Endothelial cell of umbilical vein (primary cell): ENCODE measurements around the gene ZBTB20. TPM values are rescaled to one million over a fixed set of nuclear protein-coding genes. Genes with fewer than 3 reads are reported as not detected.
A peak's percentile ranks its signal among the peaks of the same experiment; 100 is the strongest.

Experiments
- BruUV-seq: library from RNA; stranded (reverse); fragments of 400-500 nt; replicated peaks from 2 replicates; lab custom pipeline; 2021; lab: Mats Ljungman, UMichigan
- CTCF ChIA-PET: fragments of 300-600, 350-600 bp; sonication (Branson Sonifier 250); formaldehyde crosslinking; loops from one replicate; lab custom pipeline; 2021; ENCODE audit warnings: antibody characterized with exemption, inconsistent platforms; lab: Charles Lee
- POLR2A ChIA-PET: fragments of 300-600, 350-600 bp; sonication (Branson Sonifier 250); formaldehyde crosslinking; loops from one replicate; lab custom pipeline; 2021; ENCODE audit warnings: antibody characterized with exemption, inconsistent platforms; lab: Charles Lee
- DNase-seq: peaks from one replicate; pipeline ENCODE4 v3.0.0-alpha.2; 2011; ENCODE audit warnings: low read depth, low spot score
- FAIRE-seq: peaks from 2 replicates; lab custom pipeline; 2011; peaks lifted over from hg19 to GRCh38; lab: Jason Lieb, UNC
- H2AFZ ChIP-seq: 2 replicates; pipeline ENCODE4 v1.6.0; 2012; ENCODE audit warnings: low read depth, low read length, control low read depth, inconsistent platforms
- H3K27ac ChIP-seq: 2 replicates; pipeline ENCODE4 v1.5.1; 2011; ENCODE audit warnings: low read depth, mild to moderate bottlenecking, control low read depth, low read length, moderate library complexity; ENCODE audit not compliant: insufficient read depth
- H3K27me3 ChIP-seq, 2 experiments: 2 replicates each; pipeline versions ENCODE4 v1.6.0 to v1.6.1; 2011; ENCODE audit warnings: low read length in 2 of 2, mixed read lengths in 1 of 2; ENCODE audit not compliant: control insufficient read depth in 2 of 2, insufficient read depth in 2 of 2
- H3K36me3 ChIP-seq, 2 experiments: 2 replicates in 1 of 2; 3 replicates in 1 of 2; pipeline ENCODE4 v1.5.1; 2011; ENCODE audit warnings: low read length in 2 of 2, mild to moderate bottlenecking in 1 of 2, moderate library complexity in 1 of 2; ENCODE audit not compliant: control insufficient read depth in 2 of 2, insufficient read depth in 2 of 2; ENCODE audit errors: extremely low read depth in 1 of 2
- H3K4me1 ChIP-seq: 3 replicates; pipeline ENCODE4 v1.5.1; 2011; ENCODE audit warnings: mild to moderate bottlenecking, low read length; ENCODE audit not compliant: control insufficient read depth, insufficient read depth; ENCODE audit errors: extremely low read depth
- H3K4me2 ChIP-seq: 2 replicates; pipeline ENCODE4 v1.6.1; 2011; ENCODE audit warnings: low read length, control low read depth, mixed read lengths; ENCODE audit not compliant: insufficient read depth
- H3K4me3 ChIP-seq, 3 experiments: fragments of 200-600 bp in 1 of 3; sonication (generic), shearing (Covaris generic) in 1 of 3; replicated peaks in 1 of 3; 2 replicates each; pipeline ENCODE4 v1.5.1; 2011 to 2016; ENCODE audit warnings: control low read depth in 3 of 3, low read length in 3 of 3, mild to moderate bottlenecking in 2 of 3, inconsistent platforms in 1 of 3, low read depth in 1 of 3, moderate library complexity in 1 of 3; ENCODE audit not compliant: insufficient read depth in 1 of 3
- H3K79me2 ChIP-seq: 2 replicates; pipeline ENCODE4 v1.6.0; 2012; ENCODE audit warnings: low read length, inconsistent platforms; ENCODE audit not compliant: control insufficient read depth, insufficient read depth
- H3K9ac ChIP-seq: replicated peaks from 2 replicates; pipeline ENCODE3; 2011; ENCODE audit warnings: low read length, control low read depth; ENCODE audit not compliant: insufficient read depth; ENCODE audit errors: extremely low read depth
- H3K9me1 ChIP-seq: replicated peaks from 3 replicates; pipeline ENCODE4 v1.6.0; 2011; ENCODE audit warnings: mild to moderate bottlenecking, low read length; ENCODE audit not compliant: control insufficient read depth, insufficient read depth; ENCODE audit errors: extremely low read depth
- H3K9me3 ChIP-seq: replicated peaks from 2 replicates; pipeline ENCODE4 v1.5.1; 2012; ENCODE audit warnings: low read length, inconsistent platforms; ENCODE audit not compliant: control insufficient read depth, insufficient read depth
- H4K20me1 ChIP-seq: replicated peaks from 2 replicates; pipeline ENCODE3; 2011; ENCODE audit warnings: mild to moderate bottlenecking, low read length; ENCODE audit not compliant: control insufficient read depth, insufficient read depth; ENCODE audit errors: extremely low read depth
- CTCF ChIP-seq, 2 donors: IDR thresholded peaks; 1 replicate in 1 of 2; 2 replicates in 1 of 2; pipeline ENCODE4 v1.5.1; 2011; ENCODE audit warnings: low read length in 2 of 2, mild to moderate bottlenecking in 2 of 2, moderate library complexity in 2 of 2, control low read depth in 1 of 2, inconsistent platforms in 1 of 2, low read depth in 1 of 2; ENCODE audit not compliant: insufficient read depth in 1 of 2; ENCODE audit errors: extremely low read depth in 1 of 2
- EZH2 ChIP-seq: IDR thresholded peaks from 2 replicates; pipeline ENCODE4 v1.6.1; 2012; ENCODE audit warnings: borderline replicate concordance, low read depth, mild to moderate bottlenecking, moderate library complexity, low read length, inconsistent platforms; ENCODE audit not compliant: severe bottlenecking
- FOS ChIP-seq: IDR thresholded peaks from 2 replicates; pipeline ENCODE4 v1.6.1; 2011; ENCODE audit warnings: mild to moderate bottlenecking, low read length, moderate library complexity, borderline replicate concordance; ENCODE audit not compliant: insufficient read depth
- GATA2 ChIP-seq: IDR thresholded peaks from 2 replicates; pipeline ENCODE4 v1.7.0; 2011; ENCODE audit warnings: low read depth, mild to moderate bottlenecking, moderate library complexity, mixed read lengths, low read length; ENCODE audit not compliant: insufficient read length, insufficient read depth
- JUN ChIP-seq: IDR thresholded peaks from 2 replicates; pipeline ENCODE4 v1.6.1; 2011; ENCODE audit warnings: borderline replicate concordance, low read depth; ENCODE audit not compliant: insufficient read length, insufficient read depth
- MAX ChIP-seq: IDR thresholded peaks from 2 replicates; pipeline ENCODE4 v1.6.1; 2011; ENCODE audit not compliant: insufficient read depth, insufficient read length
- MYC ChIP-seq: IDR thresholded peaks from one replicate; pipeline ENCODE4 v1.6.1; 2011; ENCODE audit warnings: mild to moderate bottlenecking, low read depth, low read length
- POLR2A ChIP-seq: IDR thresholded peaks from 2 replicates; pipeline ENCODE4 v1.6.1; 2012; ENCODE audit warnings: low read depth, mild to moderate bottlenecking, control low read depth, low read length
- POLR2AphosphoS5 ChIP-seq: IDR thresholded peaks from 2 replicates; pipeline ENCODE4 v1.6.1; 2012; ENCODE audit warnings: low read depth, mild to moderate bottlenecking, control low read depth, low read length, moderate library complexity; ENCODE audit not compliant: insufficient read depth
- dilution Hi-C: fragments of 300-500 bp; cut with MboI; formaldehyde crosslinking; loops from one replicate; pipeline ENCODE4 v1.15.0; 2019; ENCODE audit warnings: low sequenced_read_pairs; ENCODE audit not compliant: extremely low pct_ligation_motif_present
- intact Hi-C: fragments of 100-400 bp; cut with micrococcal nuclease; formaldehyde crosslinking; loops from one replicate; pipeline ENCODE4 v1.10.0; 2022
- polyA plus RNA-seq, 4 experiments: library from polyadenylated mRNA; depleted of rRNA in 3 of 4; stranded (reverse) in 3 of 4; unstranded in 1 of 4; fragments of >200 nt; gene quantifications; 2 replicates each; pipeline versions ENCODE4 v1.2.1 to v1.2.3, GENCODE V29; 2011 to 2012; ENCODE audit warnings: missing spikeins in 1 of 4
- total RNA-seq: library from RNA; stranded (reverse); gene quantifications from 2 replicates; pipeline ENCODE4 v1.2.3, GENCODE V29; 2021

The ZBTB20 gene
- total and polyA plus RNA-seq, 2 donors (not counting 3 experiments of a cell fraction or from before 2014, with no cell fraction given): 2.1 to 20.5 TPM

GRCh38 chr3:114706591-114707232 lies 440.4 kb downstream of the ZBTB20 start:
- DNase-seq: peak; percentile 4
- no TSS peak for BruUV-seq
- Histone ChIP-seq H3K9me3 (no peaks in the 10 kb centered on the region), H3K9ac (no peak overlapping the region), H4K20me1 (no peaks in the 10 kb centered on the region), H3K27me3 (no peaks in the 10 kb centered on the region), H3K4me3 (no peak overlapping the region), H3K27ac (no peak overlapping the region), H3K4me1 (no peaks in the 10 kb centered on the region), H2AFZ (no peak overlapping the region), H3K79me2 (no peaks in the 10 kb centered on the region), H3K9me1 (no peaks in the 10 kb centered on the region), H3K4me2 (no peak overlapping the region), H3K36me3 (no peaks in the 10 kb centered on the region)
- ChIA-PET POLR2A (no interaction called here), CTCF (interaction anchor here (1.4 kb wide), 1 partner anchor 57 kb away, joined by 3 read pairs; no protein-coding TSS in a partner anchor)
- no peak for FAIRE-seq
- TF ChIP-seq EZH2 (no peak), GATA2 (peak; percentile 6), POLR2A (no peak), JUN (no peak), CTCF (IDR thresholded peaks at IDR 0.05; ENCODE audit: extremely low read depth in 1 of 2, insufficient read depth in 1 of 2, low read depth in 1 of 2, low read length in 2 of 2) (no peak), FOS (no peak), MAX (no peak), MYC (no peak), POLR2AphosphoS5 (no peak)
- intact Hi-C loops: no loop called here
- dilution Hi-C loops: no loop called here
